GM12865 (cell line): ENCODE results near the gene HFE.
"Not testable (repeated sequence)": the region's sequence is repeated elsewhere in the genome, so short reads cannot be mapped to it uniquely, and the experiment has no call there.

Experiments used
- DNase-seq: peaks from one replicate; pipeline ENCODE4 v3.0.0; 2010; ENCODE audit warnings: low read depth
- H3K4me3 ChIP-seq: 2 replicates; pipeline ENCODE4 v1.5.1; 2011; ENCODE audit warnings: mild to moderate bottlenecking, low read depth, low read length, control low read depth
- TF ChIP-seq, protein P1 (sequence below): IDR thresholded peaks from 2 replicates; pipeline ENCODE4 v1.5.1; 2011; ENCODE audit warnings: low read length, control low read depth, low read depth, inconsistent platforms; ENCODE audit not compliant: insufficient read depth; ENCODE audit errors: missing control alignments

HFE gene

DNA sequence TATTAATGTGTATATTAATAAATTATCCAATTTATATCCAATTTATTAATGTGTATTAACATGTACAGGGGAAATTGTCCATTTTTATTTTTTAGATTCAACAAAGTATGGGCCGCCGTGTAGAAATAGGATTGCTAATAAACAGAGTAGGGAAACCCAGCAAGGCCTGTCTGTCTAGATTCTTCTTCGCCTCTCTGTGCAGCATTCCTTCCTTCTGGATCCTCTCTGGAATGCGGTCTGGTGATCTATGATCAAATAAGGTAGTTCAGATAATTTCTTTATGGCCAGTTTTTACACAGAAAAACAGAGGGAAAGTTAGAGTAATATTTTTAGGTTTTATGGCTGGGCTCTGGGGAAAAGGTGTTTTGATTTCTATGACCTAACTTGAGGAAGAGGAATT lies 19.9 kb upstream of the HFE start:
- DNase-seq, result no peak
- no peak overlapping the region for H3K4me3 ChIP-seq
- TF ChIP-seq, protein P1, sequence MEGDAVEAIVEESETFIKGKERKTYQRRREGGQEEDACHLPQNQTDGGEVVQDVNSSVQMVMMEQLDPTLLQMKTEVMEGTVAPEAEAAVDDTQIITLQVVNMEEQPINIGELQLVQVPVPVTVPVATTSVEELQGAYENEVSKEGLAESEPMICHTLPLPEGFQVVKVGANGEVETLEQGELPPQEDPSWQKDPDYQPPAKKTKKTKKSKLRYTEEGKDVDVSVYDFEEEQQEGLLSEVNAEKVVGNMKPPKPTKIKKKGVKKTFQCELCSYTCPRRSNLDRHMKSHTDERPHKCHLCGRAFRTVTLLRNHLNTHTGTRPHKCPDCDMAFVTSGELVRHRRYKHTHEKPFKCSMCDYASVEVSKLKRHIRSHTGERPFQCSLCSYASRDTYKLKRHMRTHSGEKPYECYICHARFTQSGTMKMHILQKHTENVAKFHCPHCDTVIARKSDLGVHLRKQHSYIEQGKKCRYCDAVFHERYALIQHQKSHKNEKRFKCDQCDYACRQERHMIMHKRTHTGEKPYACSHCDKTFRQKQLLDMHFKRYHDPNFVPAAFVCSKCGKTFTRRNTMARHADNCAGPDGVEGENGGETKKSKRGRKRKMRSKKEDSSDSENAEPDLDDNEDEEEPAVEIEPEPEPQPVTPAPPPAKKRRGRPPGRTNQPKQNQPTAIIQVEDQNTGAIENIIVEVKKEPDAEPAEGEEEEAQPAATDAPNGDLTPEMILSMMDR, result no peak

DNA sequence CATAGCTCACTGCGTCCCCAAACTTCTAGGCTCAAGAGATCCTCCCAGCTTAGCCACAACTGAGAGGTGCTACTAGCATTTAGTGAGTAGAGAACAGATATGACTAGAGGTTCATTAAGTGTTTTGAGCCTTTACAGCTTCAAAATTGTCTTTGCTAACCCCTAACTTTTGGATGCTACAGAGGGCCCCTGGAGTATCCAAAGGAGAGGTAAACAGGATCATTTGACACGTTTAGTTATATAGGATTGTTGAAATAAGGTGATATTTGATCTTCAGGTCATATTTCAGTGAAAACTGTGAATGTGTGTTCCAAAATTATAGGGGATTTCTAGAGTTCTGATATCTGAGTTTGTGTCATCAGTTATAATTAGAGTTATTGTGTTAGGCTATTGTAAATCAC lies 19.2 kb upstream of the HFE start:
- TF ChIP-seq, protein P1, result no peak
- no peak overlapping the region for H3K4me3 ChIP-seq
- no peak for DNase-seq

DNA sequence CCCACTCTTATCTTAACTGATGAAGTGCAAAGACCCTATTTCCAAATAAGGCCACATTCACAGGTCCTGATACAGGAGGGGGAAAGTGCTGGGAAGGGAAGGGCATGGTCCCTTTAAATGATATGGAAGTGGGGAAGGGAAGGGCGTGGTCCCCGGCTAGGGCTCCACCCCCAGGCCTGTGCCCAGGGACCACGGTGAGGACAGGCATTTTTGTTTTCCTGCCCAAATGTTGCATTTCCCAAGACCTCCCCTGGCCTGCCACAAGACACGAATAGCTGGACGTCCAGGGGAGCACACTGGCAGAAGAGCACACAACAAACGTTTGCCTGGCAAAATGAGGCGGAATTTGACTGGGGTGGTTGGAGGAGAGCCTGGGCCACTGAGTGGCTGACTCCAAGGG lies 16.1 kb upstream of the HFE start:
- H3K4me3 ChIP-seq, result no peak overlapping the region
- DNase-seq, result no peak
- TF ChIP-seq, protein P1, result no peak

DNA sequence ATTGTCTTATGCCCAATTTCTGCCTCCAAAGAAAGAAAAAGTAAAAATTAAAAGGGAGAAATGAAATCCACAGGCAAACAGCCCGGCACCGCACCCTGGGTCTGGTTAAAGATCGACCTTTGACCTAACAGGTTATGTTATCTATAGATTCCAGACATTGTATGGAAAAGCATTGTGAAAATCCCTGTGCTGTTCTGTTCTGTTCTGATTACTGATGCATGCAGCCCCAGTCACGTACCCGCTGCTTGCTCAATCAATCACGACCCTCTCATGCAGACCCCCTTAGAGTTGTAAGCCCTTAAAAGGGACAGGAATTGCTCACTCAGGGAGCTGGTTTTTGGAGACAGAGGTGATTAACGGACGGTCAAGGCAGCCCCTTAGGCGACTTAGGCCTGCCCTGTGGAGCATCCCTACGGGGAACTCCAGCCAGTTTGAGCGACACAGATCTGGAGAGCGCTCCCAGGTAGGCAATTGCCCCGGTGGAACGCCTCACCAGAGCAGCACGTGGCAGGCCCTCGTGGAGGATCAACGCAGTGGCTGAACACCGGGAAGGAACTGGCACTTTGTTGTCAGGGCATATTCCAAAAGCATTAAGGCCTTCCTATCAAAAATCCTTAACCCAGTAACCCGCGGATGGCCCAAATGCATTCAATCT lies 12.0 kb upstream of the HFE start:
- TF ChIP-seq, protein P1, result no peak
- no peak overlapping the region for H3K4me3 ChIP-seq
- no peak for DNase-seq

DNA sequence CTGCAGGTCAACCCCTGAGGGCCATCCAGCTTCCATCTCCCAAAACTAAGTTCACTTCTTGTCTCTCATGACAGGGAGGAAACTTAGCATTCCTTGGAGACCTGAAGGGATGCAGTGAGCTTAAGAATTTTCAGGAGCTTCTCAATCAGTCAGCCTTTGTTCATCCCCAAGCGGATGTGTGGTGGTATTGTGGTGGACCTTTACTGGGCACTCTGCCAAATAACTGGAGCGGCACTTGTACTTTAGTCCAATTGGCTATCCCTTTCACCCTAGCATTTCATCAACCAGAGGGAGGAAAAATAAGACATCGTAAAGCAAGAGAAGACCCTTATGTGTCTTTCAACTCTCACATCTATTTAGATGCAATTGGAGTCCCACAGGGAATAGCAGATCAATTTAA lies 9.2 kb upstream of the HFE start:
- not testable (repeated sequence) for DNase-seq, H3K4me3 ChIP-seq

DNA sequence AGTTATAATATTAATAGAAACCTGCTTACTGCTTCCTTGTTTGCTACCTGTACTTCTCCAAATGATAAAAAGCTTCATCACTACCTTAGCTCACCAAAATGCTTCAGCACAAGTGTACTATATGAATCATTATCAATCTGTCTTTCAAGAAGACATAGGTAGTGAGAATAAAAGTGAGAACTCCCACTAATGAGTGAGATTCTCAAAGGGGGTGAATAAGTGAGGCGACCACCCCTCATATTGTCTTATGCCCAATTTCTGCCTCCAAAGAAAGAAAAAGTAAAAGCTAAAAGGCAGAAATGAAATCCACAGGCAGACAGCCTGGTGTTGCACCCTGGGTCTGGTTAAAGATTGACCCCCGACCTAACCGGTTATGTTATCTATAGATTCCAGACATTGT lies 6.1 kb upstream of the HFE start:
- not testable (repeated sequence) for H3K4me3 ChIP-seq, DNase-seq

DNA sequence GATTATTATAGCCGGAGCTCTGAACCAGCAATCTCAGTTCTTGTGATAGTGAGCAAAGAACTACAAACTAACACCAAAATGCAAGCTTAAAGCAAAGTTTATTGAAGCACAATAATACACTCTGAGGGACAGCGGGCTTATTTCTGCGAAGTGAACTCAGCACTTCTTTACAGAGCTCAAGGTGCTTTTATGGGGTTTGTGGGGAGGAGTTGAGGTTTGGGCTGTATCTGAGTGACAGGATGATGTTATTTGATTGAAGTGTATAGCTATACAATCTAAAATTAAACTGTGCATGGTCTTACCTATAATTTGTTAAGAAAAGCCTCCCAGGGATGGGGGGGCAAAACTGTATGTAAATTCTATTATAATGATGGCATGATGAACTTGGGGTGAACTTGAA lies 1.0 kb upstream of the HFE start:
- TF ChIP-seq, protein P1, result no peak
- DNase-seq, result no peak
- no peak overlapping the region for H3K4me3 ChIP-seq

DNA sequence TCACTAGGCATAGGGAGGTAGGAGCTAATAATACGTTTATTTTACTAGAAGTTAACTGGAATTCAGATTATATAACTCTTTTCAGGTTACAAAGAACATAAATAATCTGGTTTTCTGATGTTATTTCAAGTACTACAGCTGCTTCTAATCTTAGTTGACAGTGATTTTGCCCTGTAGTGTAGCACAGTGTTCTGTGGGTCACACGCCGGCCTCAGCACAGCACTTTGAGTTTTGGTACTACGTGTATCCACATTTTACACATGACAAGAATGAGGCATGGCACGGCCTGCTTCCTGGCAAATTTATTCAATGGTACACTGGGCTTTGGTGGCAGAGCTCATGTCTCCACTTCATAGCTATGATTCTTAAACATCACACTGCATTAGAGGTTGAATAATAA lies 1.1 kb downstream of the HFE start:
- DNase-seq, result no peak
- TF ChIP-seq, protein P1, result no peak
- H3K4me3 ChIP-seq, result peak overlapping the region; percentile 85
